Esophagus squamous epithelium (tissue), 4 donors: ENCODE measurements around the gene RBPMS2.

Experiments used
- POLR2A ChIP-seq, 4 donors: fragments of 450-650 bp; IDR thresholded peaks; one replicate each; pipeline ENCODE4 v1.6.1; 2017; ENCODE audit warnings: antibody characterized with exemption in 4 of 4, mild to moderate bottlenecking in 4 of 4, moderate library complexity in 3 of 4
- TF ChIP-seq, protein P1 (sequence below), 6 experiments: fragments of 450-650 bp in 4 of 6; fragments of 200-600 bp in 2 of 6; sonication (generic) in 2 of 6; IDR thresholded peaks; one replicate each; pipeline ENCODE4 v1.5.1; 2016 to 2019; ENCODE audit warnings: antibody characterized with exemption in 6 of 6, mild to moderate bottlenecking in 4 of 6, moderate library complexity in 4 of 6

GRCh38 chr15:64755427-64755940 lies 19.9 kb downstream of the RBPMS2 start:
- TF ChIP-seq, protein P1, sequence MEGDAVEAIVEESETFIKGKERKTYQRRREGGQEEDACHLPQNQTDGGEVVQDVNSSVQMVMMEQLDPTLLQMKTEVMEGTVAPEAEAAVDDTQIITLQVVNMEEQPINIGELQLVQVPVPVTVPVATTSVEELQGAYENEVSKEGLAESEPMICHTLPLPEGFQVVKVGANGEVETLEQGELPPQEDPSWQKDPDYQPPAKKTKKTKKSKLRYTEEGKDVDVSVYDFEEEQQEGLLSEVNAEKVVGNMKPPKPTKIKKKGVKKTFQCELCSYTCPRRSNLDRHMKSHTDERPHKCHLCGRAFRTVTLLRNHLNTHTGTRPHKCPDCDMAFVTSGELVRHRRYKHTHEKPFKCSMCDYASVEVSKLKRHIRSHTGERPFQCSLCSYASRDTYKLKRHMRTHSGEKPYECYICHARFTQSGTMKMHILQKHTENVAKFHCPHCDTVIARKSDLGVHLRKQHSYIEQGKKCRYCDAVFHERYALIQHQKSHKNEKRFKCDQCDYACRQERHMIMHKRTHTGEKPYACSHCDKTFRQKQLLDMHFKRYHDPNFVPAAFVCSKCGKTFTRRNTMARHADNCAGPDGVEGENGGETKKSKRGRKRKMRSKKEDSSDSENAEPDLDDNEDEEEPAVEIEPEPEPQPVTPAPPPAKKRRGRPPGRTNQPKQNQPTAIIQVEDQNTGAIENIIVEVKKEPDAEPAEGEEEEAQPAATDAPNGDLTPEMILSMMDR (IDR thresholded peaks at IDR 0.05): no peak
- TF ChIP-seq POLR2A (IDR thresholded peaks at IDR 0.05): no peak
